GM19238 (cell line): ENCODE results near the gene ITGB1.
"Not testable (repeated sequence)": the region's sequence is repeated elsewhere in the genome, so short reads cannot be mapped to it uniquely, and the experiment has no call there.

Experiments used
- DNase-seq: peaks from one replicate; pipeline ENCODE4 v3.0.0; 2011; ENCODE audit warnings: low spot score; ENCODE audit not compliant: insufficient read length

Gene ITGB1

GRCh38 chr10:32938554-32939061 lies 19.4 kb downstream of the ITGB1 start:
- no peak for DNase-seq

GRCh38 chr10:32937911-32938424 lies 20.1 kb downstream of the ITGB1 start:
- DNase-seq, result no peak

- DNase-seq, result no peak
These were observed 25.8 kb downstream of the ITGB1 start for GRCh38 chr10:32932225-32932729.

- DNase-seq, result no peak
These were observed 26.4 kb downstream of the ITGB1 start for GRCh38 chr10:32931593-32931992.

- DNase-seq, result no peak
These were observed 28.0 kb downstream of the ITGB1 start for GRCh38 chr10:32930036-32930435.

GRCh38 chr10:32929634-32930033 lies 28.4 kb downstream of the ITGB1 start:
- DNase-seq, result no peak

- DNase-seq, result no peak
These were observed 30.3 kb downstream of the ITGB1 start for GRCh38 chr10:32927750-32928149.

- no peak for DNase-seq
These were observed 34.2 kb downstream of the ITGB1 start for GRCh38 chr10:32923849-32924248.

- DNase-seq, result no peak
These were observed 34.9 kb downstream of the ITGB1 start for GRCh38 chr10:32923134-32923533.

GRCh38 chr10:32922170-32922569 lies 35.9 kb downstream of the ITGB1 start:
- no peak for DNase-seq

- not testable (repeated sequence) for DNase-seq
These were observed 40.2 kb downstream of the ITGB1 start for GRCh38 chr10:32917817-32918216.

GRCh38 chr10:32911285-32912016 lies 46.6 kb downstream of the ITGB1 start:
- DNase-seq, result no peak

GRCh38 chr10:32909970-32910369 lies 48.1 kb downstream of the ITGB1 start:
- DNase-seq, result not testable (repeated sequence)

GRCh38 chr10:32909456-32909855 lies 48.6 kb downstream of the ITGB1 start:
- no peak for DNase-seq

- DNase-seq, result no peak
These were observed 51.4 kb downstream of the ITGB1 start for GRCh38 chr10:32906595-32906994.

GRCh38 chr10:32905466-32905865 lies 52.6 kb downstream of the ITGB1 start:
- DNase-seq, result no peak

GRCh38 chr10:32901815-32902214 lies 56.2 kb downstream of the ITGB1 start:
- DNase-seq, result no peak

GRCh38 chr10:32895200-32895968 lies 62.6 kb downstream of the ITGB1 start:
- not testable (repeated sequence) for DNase-seq

GRCh38 chr10:32893916-32894664 lies 63.9 kb downstream of the ITGB1 start:
- no peak for DNase-seq

- DNase-seq, result no peak
These were observed 64.6 kb downstream of the ITGB1 start for GRCh38 chr10:32893434-32893833.

GRCh38 chr10:32891261-32891660 lies 66.8 kb downstream of the ITGB1 start:
- no peak for DNase-seq
